PC-9 (cell line): ENCODE data around the gene MED4. TPM values are rescaled to one million over a fixed set of nuclear protein-coding genes. Genes with fewer than 3 reads are reported as not detected.

Experiments used
- BruUV-seq: library from RNA; stranded (reverse); fragments of 400-500 nt; replicated peaks from 2 replicates; lab custom pipeline; 2021; lab: Mats Ljungman, UMichigan
- CTCF ChIA-PET: fragments of 300-600 bp; sonication (Branson Sonifier 250); formaldehyde crosslinking; loops from one replicate; lab custom pipeline; 2022; ENCODE audit warnings: antibody characterized with exemption; lab: Charles Lee
- POLR2A ChIA-PET: fragments of 300-600 bp; sonication (Branson Sonifier 250); formaldehyde crosslinking; loops from one replicate; lab custom pipeline; 2022; ENCODE audit warnings: antibody characterized with exemption; ENCODE audit not compliant: unreplicated experiment; lab: Charles Lee
- DNase-seq, 2 experiments: peaks; one replicate each; pipeline versions ENCODE4 v3.0.0 to v3.0.0-alpha.2; 2015 to 2022; ENCODE audit warnings: mixed read lengths in 1 of 2
- H2AFZ ChIP-seq: fragments of 200-600 bp; sonication (generic); 2 replicates; pipeline ENCODE4 v1.8.1; 2017; ENCODE audit warnings: antibody characterized with exemption
- H3F3A ChIP-seq: fragments of 200-600 bp; sonication (generic); 2 replicates; pipeline ENCODE4 v1.8.1; 2017; ENCODE audit warnings: antibody characterized with exemption, mild to moderate bottlenecking, low read depth; ENCODE audit not compliant: insufficient read depth
- H3K27ac ChIP-seq: fragments of 200-600 bp; sonication (generic); 2 replicates; pipeline ENCODE4 v1.6.1; 2016; ENCODE audit warnings: mixed run types
- H3K27me3 ChIP-seq: fragments of 200-600 bp; sonication (generic); 2 replicates; pipeline ENCODE4 v1.6.1; 2016; ENCODE audit warnings: low read depth, mixed run types; ENCODE audit not compliant: insufficient read depth
- H3K36me3 ChIP-seq: fragments of 200-600 bp; sonication (generic); 2 replicates; pipeline ENCODE4 v1.6.1; 2016; ENCODE audit warnings: low read depth, mixed run types
- H3K4me1 ChIP-seq: fragments of 200-600 bp; sonication (generic); replicated peaks from 2 replicates; pipeline ENCODE4 v1.6.1; 2016; ENCODE audit warnings: mixed run types; ENCODE audit not compliant: insufficient read depth
- H3K4me2 ChIP-seq: fragments of 200-600 bp; sonication (generic); 2 replicates; pipeline ENCODE4 v1.6.1; 2017; ENCODE audit warnings: mixed run types
- H3K4me3 ChIP-seq: fragments of 200-600 bp; sonication (generic); 2 replicates; pipeline ENCODE4 v1.6.1; 2016; ENCODE audit warnings: mixed run types
- H3K79me2 ChIP-seq: fragments of 200-600 bp; sonication (generic); 2 replicates; pipeline ENCODE4 v1.6.1; 2017; ENCODE audit warnings: low read depth, mixed run types
- H3K9me2 ChIP-seq: fragments of 200-600 bp; sonication (generic); 2 replicates; pipeline ENCODE4 v1.8.1; 2017; ENCODE audit warnings: mild to moderate bottlenecking; ENCODE audit not compliant: insufficient read depth
- H3K9me3 ChIP-seq: fragments of 200-600 bp; sonication (generic); 2 replicates; pipeline ENCODE4 v1.8.1; 2016; ENCODE audit warnings: low read depth; ENCODE audit not compliant: insufficient read depth
- H4K20me1 ChIP-seq: fragments of 200-600 bp; sonication (generic); 2 replicates; pipeline ENCODE4 v1.8.1; 2017; ENCODE audit not compliant: insufficient read depth
- CTCF ChIP-seq: fragments of 200-600 bp; sonication (generic); conservative IDR thresholded peaks from 2 replicates; pipeline ENCODE4 v1.6.1; 2017; ENCODE audit warnings: mixed run types, antibody characterized with exemption, mild to moderate bottlenecking, moderate library complexity
- EZH2 ChIP-seq: fragments of 200-600 bp; sonication (generic); IDR thresholded peaks from 2 replicates; pipeline ENCODE4 v1.8.0; 2017; ENCODE audit warnings: antibody characterized with exemption, low read depth
- intact Hi-C: fragments of 100-400 bp; cut with micrococcal nuclease; formaldehyde crosslinking; loops from one replicate; pipeline ENCODE4 v1.10.0; 2022; ENCODE audit not compliant: unreplicated experiment
- total RNA-seq: library from RNA; stranded (reverse); gene quantifications from 2 replicates; pipeline ENCODE4 v1.2.3, GENCODE V29; 2021

MED4 gene
- total RNA-seq, 1 experiment from 2014 or later, result 38.5 TPM

- no peaks in the 10 kb centered on the region for H3K9me3 ChIP-seq
- no peak overlapping the region for H3K4me3 ChIP-seq
- H3K27ac ChIP-seq, result no peak overlapping the region
- peaks cover 6% of the 10 kb centered on the region; the same call in 1 of the 2 replicates for H3K36me3 ChIP-seq
- TF ChIP-seq EZH2 (no peak), CTCF (no peak)
- peaks cover 20% of the 10 kb centered on the region; the same call in 1 of the 2 replicates for H3F3A ChIP-seq
- intact Hi-C loops, result no loop called here
- CTCF ChIA-PET, result interaction anchor here (0.6 to 0.7 kb wide), 2 partner anchors 493 to 1850 kb away, joined by 3 to 4 read pairs; partner anchors contain the start of gene RCBTB2
- no peaks in the 10 kb centered on the region for H3K27me3 ChIP-seq
- no peaks in the 10 kb centered on the region for H4K20me1 ChIP-seq
- H3K4me2 ChIP-seq, result no peak overlapping the region
- no TSS peak for BruUV-seq
- H2AFZ ChIP-seq, result no peak overlapping the region
- no peaks in the 10 kb centered on the region for H3K9me2 ChIP-seq
- POLR2A ChIA-PET, result no interaction called here
- peaks cover 32% of the 10 kb centered on the region for H3K4me1 ChIP-seq
- DNase-seq, result no peak
- peaks cover 18% of the 10 kb centered on the region for H3K79me2 ChIP-seq
These were observed 54.9 kb downstream of the MED4 start for GRCh38 chr13:48040049-48040448.

- Histone ChIP-seq H3K4me3 (peak overlapping the region; percentile 66; the same call in 1 of the 2 replicates), H3K9me2 (no peaks in the 10 kb centered on the region), H3K27me3 (no peaks in the 10 kb centered on the region), H3K36me3 (peaks cover 6% of the 10 kb centered on the region; the same call in 1 of the 2 replicates), H3K4me1 (peaks cover 35% of the 10 kb centered on the region), H4K20me1 (no peaks in the 10 kb centered on the region), H3K9me3 (no peaks in the 10 kb centered on the region), H2AFZ (no peak overlapping the region), H3K79me2 (peaks cover 18% of the 10 kb centered on the region), H3K4me2 (peak overlapping the region; percentile 89), H3F3A (peaks cover 20% of the 10 kb centered on the region; the same call in 1 of the 2 replicates), H3K27ac (no peak overlapping the region)
- POLR2A ChIA-PET, result interaction anchor here (0.6 kb wide), 1 partner anchor 711 kb away, joined by 3 read pairs; no protein-coding TSS in a partner anchor
- CTCF ChIA-PET, result interaction anchor here (0.7 to 1.7 kb wide), 3 partner anchors 8 to 142 kb away, joined by 4 to 5 read pairs (median 5); partner anchors contain the start of gene MED4
- intact Hi-C loops, result loop anchor here (5.0 kb wide), 1 partner anchor 241 kb away; no protein-coding TSS in a partner anchor
- TF ChIP-seq EZH2 (no peak), CTCF (no peak)
- BruUV-seq, result TSS peak; percentile 63
- DNase-seq, result no peak
These were observed 56.1 kb downstream of the MED4 start for GRCh38 chr13:48038761-48039160.

- Histone ChIP-seq H3F3A (peaks cover 20% of the 10 kb centered on the region; the same call in 1 of the 2 replicates), H3K36me3 (peaks cover 6% of the 10 kb centered on the region; the same call in 1 of the 2 replicates), H3K4me3 (peak within 1 kb of the TSS; percentile 66), H2AFZ (peak within 1 kb of the TSS; percentile 78), H3K4me1 (peaks cover 35% of the 10 kb centered on the region), H4K20me1 (no peaks in the 10 kb centered on the region), H3K4me2 (peak within 1 kb of the TSS; percentile 89), H3K27me3 (no peaks in the 10 kb centered on the region), H3K79me2 (peaks cover 18% of the 10 kb centered on the region), H3K9me2 (no peaks in the 10 kb centered on the region), H3K27ac (peak within 1 kb of the TSS; percentile 90), H3K9me3 (peaks cover 5% of the 10 kb centered on the region; the same call in 1 of the 2 replicates)
- DNase-seq, result peak; percentile 87 to 93
- intact Hi-C loops, result loop anchor here (1.0 to 5.0 kb wide), 3 partner anchors 29 to 240 kb away; partner anchors contain the start of gene SUCLA2
- TF ChIP-seq CTCF, result peak; percentile 97
- TF ChIP-seq EZH2, result no peak
- CTCF ChIA-PET, result interaction anchor here (0.5 to 1.7 kb wide), 3 partner anchors 41 to 140 kb away, joined by 5 read pairs; partner anchors contain the start of gene MED4
- no TSS peak for BruUV-seq
- POLR2A ChIA-PET, result interaction anchor here (0.5 to 0.7 kb wide), 6 partner anchors 25 to 1591 kb away, joined by 3 to 12 read pairs (median 4); no protein-coding TSS in a partner anchor
These were observed 57.3 kb downstream of the MED4 start, which contains the start of gene NUDT15 for GRCh38 chr13:48037346-48038173. Gene NUDT15 (plus strand): TSS chr13:48037726. CDS start chr13:48037747, 21 bp downstream.
